GM20000 (cell line): Measurements from ENCODE around the gene DGKI.

Experiments used
- DNase-seq: peaks from one replicate; pipeline ENCODE4 v3.0.0; 2012; ENCODE audit warnings: low spot score
- CTCF ChIP-seq: IDR thresholded peaks from 2 replicates; pipeline ENCODE4 v1.5.1; 2012; ENCODE audit warnings: mild to moderate bottlenecking, control low read depth; ENCODE audit errors: extremely low read depth, missing control alignments

DGKI gene

GRCh38 chr7:137366995-137367394 is 479.8 kb downstream of the DGKI start:
- no peak for TF ChIP-seq CTCF
- no peak for DNase-seq

GRCh38 chr7:137363683-137364082 is 483.1 kb downstream of the DGKI start:
- TF ChIP-seq CTCF, result no peak
- DNase-seq, result no peak

GRCh38 chr7:137360087-137360679 is 486.6 kb downstream of the DGKI start:
- no peak for DNase-seq
- no peak for TF ChIP-seq CTCF

- no peak for TF ChIP-seq CTCF
- DNase-seq, result no peak
Observed at GRCh38 chr7:137354961-137355360, 491.8 kb downstream of the DGKI start.

- TF ChIP-seq CTCF, result no peak
- no peak for DNase-seq
Observed at GRCh38 chr7:137354396-137354795, 492.4 kb downstream of the DGKI start.

GRCh38 chr7:137351941-137352340 is 494.8 kb downstream of the DGKI start:
- TF ChIP-seq CTCF, result no peak
- DNase-seq, result no peak

- no peak for DNase-seq
Observed at GRCh38 chr7:137345799-137346449, 500.9 kb downstream of the DGKI start.

More at GRCh38 chr7:137345799-137346449, 500.9 kb downstream of the DGKI start:
- TF ChIP-seq CTCF, result no peak
